ENCODE results near the gene MRO.

MRO gene

GRCh38 chr18:50751947-50752346 is 67.9 kb downstream of the MRO start:
- Histone ChIP-seq H3K79me2 (ENCODE audit: low read length) (no peaks in the 10 kb centered on the region), H3K4me2 (ENCODE audit: low read length) (no peak overlapping the region), H3K4me3 (ENCODE audit: low read length) (no peak overlapping the region), H3K4me1 (ENCODE audit: low read length) (no peaks in the 10 kb centered on the region), H3K36me3 (replicated peaks; ENCODE audit: low read depth, low read length) (no peaks in the 10 kb centered on the region), H3K27me3 (ENCODE audit: low read depth, low read length) (peaks cover 63% of the 10 kb centered on the region), H4K20me1 (ENCODE audit: insufficient read depth, low read length) (no peaks in the 10 kb centered on the region), H2AFZ (ENCODE audit: low read depth, low read length) (no peak overlapping the region), H3K9me3 (ENCODE audit: insufficient read depth, low read length) (no peaks in the 10 kb centered on the region), H3K27ac (ENCODE audit: low read length) (no peak overlapping the region), H3K9ac (ENCODE audit: low read length) (no peak overlapping the region)
- TF ChIP-seq, protein P1, sequence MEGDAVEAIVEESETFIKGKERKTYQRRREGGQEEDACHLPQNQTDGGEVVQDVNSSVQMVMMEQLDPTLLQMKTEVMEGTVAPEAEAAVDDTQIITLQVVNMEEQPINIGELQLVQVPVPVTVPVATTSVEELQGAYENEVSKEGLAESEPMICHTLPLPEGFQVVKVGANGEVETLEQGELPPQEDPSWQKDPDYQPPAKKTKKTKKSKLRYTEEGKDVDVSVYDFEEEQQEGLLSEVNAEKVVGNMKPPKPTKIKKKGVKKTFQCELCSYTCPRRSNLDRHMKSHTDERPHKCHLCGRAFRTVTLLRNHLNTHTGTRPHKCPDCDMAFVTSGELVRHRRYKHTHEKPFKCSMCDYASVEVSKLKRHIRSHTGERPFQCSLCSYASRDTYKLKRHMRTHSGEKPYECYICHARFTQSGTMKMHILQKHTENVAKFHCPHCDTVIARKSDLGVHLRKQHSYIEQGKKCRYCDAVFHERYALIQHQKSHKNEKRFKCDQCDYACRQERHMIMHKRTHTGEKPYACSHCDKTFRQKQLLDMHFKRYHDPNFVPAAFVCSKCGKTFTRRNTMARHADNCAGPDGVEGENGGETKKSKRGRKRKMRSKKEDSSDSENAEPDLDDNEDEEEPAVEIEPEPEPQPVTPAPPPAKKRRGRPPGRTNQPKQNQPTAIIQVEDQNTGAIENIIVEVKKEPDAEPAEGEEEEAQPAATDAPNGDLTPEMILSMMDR (IDR thresholded peaks at IDR 0.05; ENCODE audit: low read depth, low read length): no peak
- no peak for TF ChIP-seq EZH2phosphoT487 (IDR thresholded peaks at IDR 0.05; ENCODE audit: low read depth)

- Histone ChIP-seq H3K4me3 (ENCODE audit: low read length) (no peak overlapping the region), H3K4me2 (ENCODE audit: low read length) (no peak overlapping the region), H3K9me3 (ENCODE audit: insufficient read depth, low read length) (no peaks in the 10 kb centered on the region), H2AFZ (ENCODE audit: low read depth, low read length) (no peak overlapping the region), H4K20me1 (ENCODE audit: insufficient read depth, low read length) (no peaks in the 10 kb centered on the region), H3K79me2 (ENCODE audit: low read length) (no peaks in the 10 kb centered on the region), H3K9ac (ENCODE audit: low read length) (no peak overlapping the region), H3K4me1 (ENCODE audit: low read length) (no peaks in the 10 kb centered on the region), H3K27ac (ENCODE audit: low read length) (no peak overlapping the region), H3K36me3 (replicated peaks; ENCODE audit: low read depth, low read length) (no peaks in the 10 kb centered on the region), H3K27me3 (ENCODE audit: low read depth, low read length) (peaks cover 60% of the 10 kb centered on the region)
- TF ChIP-seq, protein P1 (IDR thresholded peaks at IDR 0.05; ENCODE audit: low read depth, low read length): no peak
- no peak for TF ChIP-seq EZH2phosphoT487 (IDR thresholded peaks at IDR 0.05; ENCODE audit: low read depth)
Measured at GRCh38 chr18:50751490-50751889, 68.3 kb downstream of the MRO start.

DNA sequence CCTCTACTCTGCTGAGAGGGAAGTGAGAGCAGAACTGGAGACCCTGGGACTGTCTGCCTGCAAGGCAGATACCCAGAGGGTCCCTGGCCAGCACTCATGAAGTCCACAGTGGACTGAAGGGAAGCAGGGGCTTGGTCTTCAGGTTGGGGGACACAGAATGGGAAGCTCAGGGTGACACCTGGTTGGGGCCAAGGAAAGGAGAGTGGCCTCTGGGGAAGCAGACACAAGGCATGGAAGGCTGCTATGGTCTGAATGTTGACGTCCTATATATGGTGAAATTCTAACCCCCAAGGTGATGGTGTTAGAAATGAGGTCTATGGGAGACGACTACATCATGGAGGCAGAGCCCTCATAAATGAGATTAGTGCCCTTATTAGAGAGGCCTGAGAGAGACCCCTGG is 69.3 kb downstream of the MRO start:
- TF ChIP-seq, protein P1 (IDR thresholded peaks at IDR 0.05; ENCODE audit: low read depth, low read length): no peak
- TF ChIP-seq EZH2phosphoT487 (IDR thresholded peaks at IDR 0.05; ENCODE audit: low read depth): no peak
- Histone ChIP-seq H3K27me3 (ENCODE audit: low read depth, low read length) (peaks cover 54% of the 10 kb centered on the region), H3K9me3 (ENCODE audit: insufficient read depth, low read length) (no peaks in the 10 kb centered on the region), H3K9ac (ENCODE audit: low read length) (no peak overlapping the region), H3K4me2 (ENCODE audit: low read length) (no peak overlapping the region), H3K79me2 (ENCODE audit: low read length) (no peaks in the 10 kb centered on the region), H3K27ac (ENCODE audit: low read length) (no peak overlapping the region), H2AFZ (ENCODE audit: low read depth, low read length) (no peak overlapping the region), H4K20me1 (ENCODE audit: insufficient read depth, low read length) (no peaks in the 10 kb centered on the region), H3K4me1 (ENCODE audit: low read length) (no peaks in the 10 kb centered on the region), H3K4me3 (ENCODE audit: low read length) (no peak overlapping the region), H3K36me3 (replicated peaks; ENCODE audit: low read depth, low read length) (no peaks in the 10 kb centered on the region)

- Histone ChIP-seq H4K20me1 (ENCODE audit: insufficient read depth, low read length) (no peaks in the 10 kb centered on the region), H2AFZ (ENCODE audit: low read depth, low read length) (no peak overlapping the region), H3K4me2 (ENCODE audit: low read length) (no peak overlapping the region), H3K27ac (ENCODE audit: low read length) (no peak overlapping the region), H3K4me3 (ENCODE audit: low read length) (no peak overlapping the region), H3K9me3 (ENCODE audit: insufficient read depth, low read length) (no peaks in the 10 kb centered on the region), H3K4me1 (ENCODE audit: low read length) (no peaks in the 10 kb centered on the region), H3K79me2 (ENCODE audit: low read length) (no peaks in the 10 kb centered on the region), H3K27me3 (ENCODE audit: low read depth, low read length) (peaks cover 51% of the 10 kb centered on the region), H3K36me3 (replicated peaks; ENCODE audit: low read depth, low read length) (no peaks in the 10 kb centered on the region), H3K9ac (ENCODE audit: low read length) (no peak overlapping the region)
- TF ChIP-seq, protein P1 (IDR thresholded peaks at IDR 0.05; ENCODE audit: low read depth, low read length): no peak
- no peak for TF ChIP-seq EZH2phosphoT487 (IDR thresholded peaks at IDR 0.05; ENCODE audit: low read depth)
Measured at GRCh38 chr18:50749945-50750344, 69.9 kb downstream of the MRO start.
